ENCODE results near the gene CDH4. TPM values are rescaled to one million over a fixed set of nuclear protein-coding genes. Genes with fewer than 3 reads are reported as not detected.

CDH4 gene
- polyA plus RNA-seq, 1 donor (not counting 4 experiments of a cell fraction or from before 2014, with no cell fraction given): 2.2 TPM

GRCh38 chr20:61806314-61806713 is 554.3 kb downstream of the CDH4 start:
- Histone ChIP-seq H3K9ac (ENCODE audit: control insufficient read depth, extremely low read depth, insufficient read depth, low read length) (no peak overlapping the region), H3K79me2 (ENCODE audit: control insufficient read depth, insufficient read depth, low read length) (no peaks in the 10 kb centered on the region), H3K27me3 (ENCODE audit: control insufficient read depth, extremely low read depth, insufficient read depth, low read length) (peaks cover 79% of the 10 kb centered on the region), H4K20me1 (ENCODE audit: control insufficient read depth, extremely low read depth, insufficient read depth, low read length) (peaks cover 26% of the 10 kb centered on the region), H3K9me1 (ENCODE audit: control insufficient read depth, extremely low read depth, insufficient read depth, low read length) (no peaks in the 10 kb centered on the region), H3K4me3 (ENCODE audit: control insufficient read depth in 2 of 3, extremely low read depth in 1 of 3, insufficient read depth in 2 of 3, low read depth in 1 of 3, low read length in 3 of 3) (no peak overlapping the region), H3K36me3 (ENCODE audit: control insufficient read depth in 2 of 2, extremely low read depth in 1 of 2, insufficient read depth in 2 of 2, low read length in 2 of 2) (no peaks in the 10 kb centered on the region), H3K4me1 (ENCODE audit: control insufficient read depth, extremely low read depth, insufficient read depth, low read length) (peaks cover 20% of the 10 kb centered on the region), H3K4me2 (ENCODE audit: control insufficient read depth, extremely low read depth, insufficient read depth, low read depth, low read length) (no peak overlapping the region), H3K9me3 (ENCODE audit: control insufficient read depth, low read depth, low read length) (no peaks in the 10 kb centered on the region), H3K27ac (ENCODE audit: control insufficient read depth, insufficient read depth, low read length) (no peak overlapping the region), H2AFZ (ENCODE audit: control insufficient read depth, low read length) (no peak overlapping the region)
- dilution Hi-C loops (cut with MboI; ENCODE audit: extremely low pct_ligation_motif_present, low sequenced_read_pairs): no loop called here
- no peak for FAIRE-seq
- DNase-seq (ENCODE audit: low read depth, low spot score): no peak
- TF ChIP-seq CTCF (optimal IDR thresholded peaks at IDR 0.05 in 1 of 3, IDR thresholded peaks at IDR 0.05 in 1 of 3, conservative IDR thresholded peaks at IDR 0.05 in 1 of 3; ENCODE audit: extremely low read depth in 1 of 3, insufficient read depth in 2 of 3, low read length in 3 of 3) (no peak), EZH2 (IDR thresholded peaks at IDR 0.05; ENCODE audit: low read length) (no peak)

- Histone ChIP-seq H3K36me3 (ENCODE audit: control insufficient read depth in 2 of 2, extremely low read depth in 1 of 2, insufficient read depth in 2 of 2, low read length in 2 of 2) (no peaks in the 10 kb centered on the region), H3K27me3 (ENCODE audit: control insufficient read depth, extremely low read depth, insufficient read depth, low read length) (peaks cover 73% of the 10 kb centered on the region), H3K4me2 (ENCODE audit: control insufficient read depth, extremely low read depth, insufficient read depth, low read depth, low read length) (no peak overlapping the region), H4K20me1 (ENCODE audit: control insufficient read depth, extremely low read depth, insufficient read depth, low read length) (peaks cover 21% of the 10 kb centered on the region), H2AFZ (ENCODE audit: control insufficient read depth, low read length) (no peak overlapping the region), H3K9me3 (ENCODE audit: control insufficient read depth, low read depth, low read length) (no peaks in the 10 kb centered on the region), H3K79me2 (ENCODE audit: control insufficient read depth, insufficient read depth, low read length) (no peaks in the 10 kb centered on the region), H3K9ac (ENCODE audit: control insufficient read depth, extremely low read depth, insufficient read depth, low read length) (no peak overlapping the region), H3K4me3 (ENCODE audit: control insufficient read depth in 2 of 3, extremely low read depth in 1 of 3, insufficient read depth in 2 of 3, low read depth in 1 of 3, low read length in 3 of 3) (no peak overlapping the region), H3K9me1 (ENCODE audit: control insufficient read depth, extremely low read depth, insufficient read depth, low read length) (no peaks in the 10 kb centered on the region), H3K27ac (ENCODE audit: control insufficient read depth, insufficient read depth, low read length) (no peak overlapping the region), H3K4me1 (ENCODE audit: control insufficient read depth, extremely low read depth, insufficient read depth, low read length) (peaks cover 20% of the 10 kb centered on the region)
- TF ChIP-seq EZH2 (IDR thresholded peaks at IDR 0.05; ENCODE audit: low read length) (no peak), CTCF (optimal IDR thresholded peaks at IDR 0.05 in 1 of 3, IDR thresholded peaks at IDR 0.05 in 1 of 3, conservative IDR thresholded peaks at IDR 0.05 in 1 of 3; ENCODE audit: extremely low read depth in 1 of 3, insufficient read depth in 2 of 3, low read length in 3 of 3) (no peak)
- no peak for DNase-seq (ENCODE audit: low read depth, low spot score)
- dilution Hi-C loops (cut with MboI; ENCODE audit: extremely low pct_ligation_motif_present, low sequenced_read_pairs): no loop called here
- no peak for FAIRE-seq
These were observed 554.9 kb downstream of the CDH4 start for GRCh38 chr20:61806995-61807394.

All from keratinocyte (primary cell).